MM.1S (cell line): ENCODE data around the gene PFKFB1.
"Not testable (repeated sequence)": the region's sequence is repeated elsewhere in the genome, so short reads cannot be mapped to it uniquely, and the experiment has no call there.

Experiments
- DNase-seq: peaks from one replicate; pipeline ENCODE4 v3.0.0-alpha.2; 2015
- H2AFZ ChIP-seq: fragments of 300-600 bp; sonication (generic); 2 replicates; pipeline ENCODE4 v1.6.0; 2016; ENCODE audit warnings: antibody characterized with exemption, low read length
- H3F3A ChIP-seq: fragments of 300-600 bp; sonication (generic); 2 replicates; pipeline ENCODE4 v1.6.1; 2016; ENCODE audit warnings: mild to moderate bottlenecking, antibody characterized with exemption, low read length, moderate library complexity, mixed read lengths; ENCODE audit not compliant: insufficient read depth
- H3K27ac ChIP-seq: fragments of 300-600 bp; sonication (generic); 2 replicates; pipeline ENCODE4 v1.5.1; 2016; ENCODE audit warnings: mild to moderate bottlenecking, low read length
- H3K27me3 ChIP-seq: fragments of 300-600 bp; sonication (generic); replicated peaks from 2 replicates; pipeline ENCODE4 v1.6.0; 2016; ENCODE audit warnings: low read length; ENCODE audit not compliant: insufficient read depth
- H3K36me3 ChIP-seq: fragments of 300-600 bp; sonication (generic); replicated peaks from 2 replicates; pipeline ENCODE4 v1.6.1; 2016; ENCODE audit warnings: mild to moderate bottlenecking, low read length, mixed read lengths; ENCODE audit not compliant: insufficient read depth
- H3K4me1 ChIP-seq: fragments of 300-600 bp; sonication (generic); 2 replicates; pipeline ENCODE4 v1.6.1; 2016; ENCODE audit warnings: low read length, mixed read lengths
- H3K4me2 ChIP-seq: fragments of 300-600 bp; sonication (generic); 2 replicates; pipeline ENCODE4 v1.6.0; 2016; ENCODE audit warnings: low read depth, low read length
- H3K4me3 ChIP-seq: fragments of 300-600 bp; sonication (generic); 2 replicates; pipeline ENCODE4 v1.5.1; 2016; ENCODE audit warnings: low read length, mixed read lengths
- H3K79me2 ChIP-seq: fragments of 300-600 bp; sonication (generic); 2 replicates; pipeline ENCODE4 v1.6.1; 2016; ENCODE audit warnings: mixed run types, low read length, mixed read lengths
- H3K9ac ChIP-seq: fragments of 300-600 bp; sonication (generic); 2 replicates; pipeline ENCODE4 v1.6.1; 2016; ENCODE audit warnings: low read length, mixed read lengths
- H3K9me2 ChIP-seq: fragments of 300-600 bp; sonication (generic); replicated peaks from 2 replicates; pipeline ENCODE4 v1.6.1; 2016; ENCODE audit warnings: mild to moderate bottlenecking, low read length, mixed read lengths; ENCODE audit not compliant: insufficient read depth
- H3K9me3 ChIP-seq: fragments of 300-600 bp; sonication (generic); replicated peaks from 2 replicates; pipeline ENCODE4 v1.6.1; 2016; ENCODE audit warnings: mild to moderate bottlenecking, low read length, mixed read lengths; ENCODE audit not compliant: insufficient read depth
- H4K20me1 ChIP-seq: fragments of 300-600 bp; sonication (generic); 2 replicates; pipeline ENCODE4 v1.6.1; 2016; ENCODE audit warnings: mild to moderate bottlenecking, low read length, moderate library complexity, mixed read lengths; ENCODE audit not compliant: insufficient read depth
- CTCF ChIP-seq: fragments of 300-600 bp; sonication (generic); IDR thresholded peaks from 2 replicates; pipeline ENCODE4 v1.5.1; 2016; ENCODE audit warnings: antibody characterized with exemption, low read length, mixed read lengths
- EZH2 ChIP-seq: fragments of 300-600 bp; sonication (generic); optimal IDR thresholded peaks from 2 replicates; pipeline ENCODE3; 2017; ENCODE audit warnings: low read depth, mild to moderate bottlenecking, antibody characterized with exemption, low read length, mixed read lengths
- EZH2phosphoT487 ChIP-seq: fragments of 300-600 bp; sonication (generic); IDR thresholded peaks from 2 replicates; pipeline ENCODE4 v1.6.1; 2018; ENCODE audit warnings: antibody characterized with exemption, low read length

The PFKFB1 gene

GRCh38 chrX:54992911-54993622 lies 921 bp downstream of the PFKFB1 start:
- H3K27me3 ChIP-seq = no peaks in the 10 kb centered on the region
- H2AFZ ChIP-seq = no peak overlapping the region
- no peaks in the 10 kb centered on the region for H3K79me2 ChIP-seq
- no peak overlapping the region for H3K4me2 ChIP-seq
- no peaks in the 10 kb centered on the region for H4K20me1 ChIP-seq
- H3K9me3 ChIP-seq = no peaks in the 10 kb centered on the region
- TF ChIP-seq CTCF = no peak
- TF ChIP-seq EZH2 = no peak
- TF ChIP-seq EZH2phosphoT487 = no peak
- H3K4me3 ChIP-seq = no peak overlapping the region
- no peak overlapping the region for H3K27ac ChIP-seq
- H3K9me2 ChIP-seq = no peaks in the 10 kb centered on the region
- no peak for DNase-seq
- no peaks in the 10 kb centered on the region for H3F3A ChIP-seq
- no peaks in the 10 kb centered on the region for H3K36me3 ChIP-seq
- no peak overlapping the region for H3K9ac ChIP-seq
- H3K4me1 ChIP-seq = no peaks in the 10 kb centered on the region

GRCh38 chrX:54991706-54992105 lies 2.3 kb downstream of the PFKFB1 start:
- no peak overlapping the region for H3K4me2 ChIP-seq
- H3K4me1 ChIP-seq = no peaks in the 10 kb centered on the region
- H3K27ac ChIP-seq = no peak overlapping the region
- no peaks in the 10 kb centered on the region for H3F3A ChIP-seq
- H4K20me1 ChIP-seq = no peaks in the 10 kb centered on the region
- H3K79me2 ChIP-seq = no peaks in the 10 kb centered on the region
- H3K36me3 ChIP-seq = no peaks in the 10 kb centered on the region
- no peak for DNase-seq
- no peak overlapping the region for H2AFZ ChIP-seq
- no peaks in the 10 kb centered on the region for H3K27me3 ChIP-seq
- TF ChIP-seq EZH2phosphoT487 (no peak), CTCF (no peak), EZH2 (no peak)
- no peaks in the 10 kb centered on the region for H3K9me3 ChIP-seq
- H3K9me2 ChIP-seq = no peaks in the 10 kb centered on the region
- no peak overlapping the region for H3K9ac ChIP-seq
- H3K4me3 ChIP-seq = no peak overlapping the region

GRCh38 chrX:54983306-54983705 lies 10.7 kb downstream of the PFKFB1 start:
- H3K4me1 ChIP-seq, H2AFZ ChIP-seq, H3K9me2 ChIP-seq, H3K36me3 ChIP-seq, H3F3A ChIP-seq, DNase-seq, H3K9me3 ChIP-seq, H3K27ac ChIP-seq, H3K79me2 ChIP-seq, H3K4me2 ChIP-seq, H3K27me3 ChIP-seq, H3K4me3 ChIP-seq, H3K9ac ChIP-seq, H4K20me1 ChIP-seq: not testable (repeated sequence)

GRCh38 chrX:54980334-54980733 lies 13.7 kb downstream of the PFKFB1 start:
- no peak overlapping the region for H2AFZ ChIP-seq
- no peak overlapping the region for H3K9ac ChIP-seq
- no peaks in the 10 kb centered on the region for H3F3A ChIP-seq
- H4K20me1 ChIP-seq = no peaks in the 10 kb centered on the region
- no peaks in the 10 kb centered on the region for H3K79me2 ChIP-seq
- no peaks in the 10 kb centered on the region for H3K9me2 ChIP-seq
- no peak for DNase-seq
- no peak overlapping the region for H3K4me2 ChIP-seq
- no peaks in the 10 kb centered on the region for H3K9me3 ChIP-seq
- no peak overlapping the region for H3K4me3 ChIP-seq
- no peaks in the 10 kb centered on the region for H3K27me3 ChIP-seq
- TF ChIP-seq CTCF (no peak), EZH2phosphoT487 (no peak), EZH2 (no peak)
- H3K27ac ChIP-seq = no peak overlapping the region
- no peaks in the 10 kb centered on the region for H3K36me3 ChIP-seq
- no peaks in the 10 kb centered on the region for H3K4me1 ChIP-seq
